Stimulated activated naive CD8-positive, alpha-beta T cell treated with anti-CD3 and anti-CD28 coated beads, Interleukin-15, amount 100 ng/mL, for 72 hours (primary cell): ENCODE measurements around the gene BCL2.

Experiments
- ATAC-seq: fragments of 150-1000 bp; cut with Tn5 transposase; 2 replicates; pipeline ENCODE4 v1.10.0; 2021; ENCODE audit warnings: mild to moderate bottlenecking, moderate library complexity
- DNase-seq, 2 donors: peaks; one replicate each; pipeline ENCODE4 v3.0.0; 2021 to 2022
- H3K27ac Mint-ChIP-seq, 2 donors: one replicate each; pipeline ENCODE4 v1.8.0; 2022; ENCODE audit warnings: mild to moderate bottlenecking in 2 of 2, mixed read lengths in 2 of 2, moderate library complexity in 2 of 2
- H3K27me3 Mint-ChIP-seq: one replicate; pipeline ENCODE4 v1.8.0; 2022; ENCODE audit warnings: mixed read lengths
- H3K4me1 Mint-ChIP-seq: one replicate; pipeline ENCODE4 v1.8.0; 2022; ENCODE audit warnings: mild to moderate bottlenecking, mixed read lengths
- H3K4me3 Mint-ChIP-seq, 2 donors: one replicate each; pipeline ENCODE4 v1.8.0; 2022; ENCODE audit warnings: mild to moderate bottlenecking in 2 of 2, mixed read lengths in 2 of 2, moderate library complexity in 1 of 2
- H3K9me3 Mint-ChIP-seq, 2 donors: one replicate each; pipeline ENCODE4 v1.8.0; 2022; ENCODE audit warnings: mixed read lengths in 2 of 2

BCL2 gene

DNA sequence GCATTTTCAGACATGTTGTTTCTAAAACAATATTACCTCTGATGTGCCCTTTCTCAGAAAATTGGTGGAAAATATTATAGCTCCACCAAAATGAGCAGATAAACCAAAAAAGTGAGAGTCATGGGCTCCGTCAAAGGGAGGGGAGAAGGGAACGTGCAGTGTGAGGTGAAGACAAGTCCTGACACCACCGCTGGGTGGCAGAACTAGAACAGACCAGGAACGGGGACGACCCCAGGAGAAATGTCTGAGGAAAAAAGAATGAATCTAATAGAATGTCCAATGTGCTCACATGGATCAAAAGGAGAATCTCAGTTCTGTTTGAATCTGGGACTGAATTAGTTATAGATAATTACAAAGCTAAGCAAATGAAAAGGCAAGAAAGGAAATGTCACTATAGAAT is 22.6 kb upstream of the BCL2 start:
- H3K9me3 Mint-ChIP-seq = no peaks in the 10 kb centered on the region
- H3K4me1 Mint-ChIP-seq = peaks cover 9% of the 10 kb centered on the region
- ATAC-seq (peak; percentile 60), DNase-seq (peak in 1 of 2 donors; percentile 20)
- H3K27me3 Mint-ChIP-seq = no peaks in the 10 kb centered on the region
- no peak overlapping the region for H3K27ac Mint-ChIP-seq
- no peak overlapping the region for H3K4me3 Mint-ChIP-seq

DNA sequence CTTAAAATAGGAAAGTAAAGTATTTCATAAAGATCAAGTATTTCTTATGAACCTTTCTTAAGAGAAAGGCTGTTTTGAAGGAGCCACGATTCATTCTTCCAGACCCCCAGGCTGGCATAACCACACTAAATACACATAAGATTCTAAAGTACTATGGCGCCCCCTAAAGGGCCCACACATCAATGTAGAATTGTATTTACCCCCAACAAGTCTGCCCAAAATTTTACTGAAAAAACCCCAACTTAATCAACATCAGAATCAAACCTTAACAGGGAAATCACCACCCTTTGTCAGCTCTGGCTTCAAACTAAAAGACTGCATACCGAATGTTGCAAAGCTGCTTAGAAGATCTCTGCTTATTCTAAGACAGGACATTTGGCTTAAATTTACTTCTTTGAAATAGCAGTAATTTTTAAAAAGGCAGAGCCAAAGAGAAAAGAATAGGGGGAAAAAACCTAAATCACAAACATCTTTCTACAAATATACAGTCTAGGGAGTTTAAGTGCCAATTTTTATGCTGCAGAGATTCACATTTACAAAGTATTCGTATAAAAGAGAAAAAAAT is 20.4 kb upstream of the BCL2 start:
- no peaks in the 10 kb centered on the region for H3K9me3 Mint-ChIP-seq
- no peak overlapping the region for H3K27ac Mint-ChIP-seq
- H3K4me3 Mint-ChIP-seq = no peak overlapping the region
- ATAC-seq = peak; percentile 59
- H3K4me1 Mint-ChIP-seq = peaks cover 9% of the 10 kb centered on the region
- H3K27me3 Mint-ChIP-seq = no peaks in the 10 kb centered on the region
- peak; percentile 33 to 39 for DNase-seq

DNA sequence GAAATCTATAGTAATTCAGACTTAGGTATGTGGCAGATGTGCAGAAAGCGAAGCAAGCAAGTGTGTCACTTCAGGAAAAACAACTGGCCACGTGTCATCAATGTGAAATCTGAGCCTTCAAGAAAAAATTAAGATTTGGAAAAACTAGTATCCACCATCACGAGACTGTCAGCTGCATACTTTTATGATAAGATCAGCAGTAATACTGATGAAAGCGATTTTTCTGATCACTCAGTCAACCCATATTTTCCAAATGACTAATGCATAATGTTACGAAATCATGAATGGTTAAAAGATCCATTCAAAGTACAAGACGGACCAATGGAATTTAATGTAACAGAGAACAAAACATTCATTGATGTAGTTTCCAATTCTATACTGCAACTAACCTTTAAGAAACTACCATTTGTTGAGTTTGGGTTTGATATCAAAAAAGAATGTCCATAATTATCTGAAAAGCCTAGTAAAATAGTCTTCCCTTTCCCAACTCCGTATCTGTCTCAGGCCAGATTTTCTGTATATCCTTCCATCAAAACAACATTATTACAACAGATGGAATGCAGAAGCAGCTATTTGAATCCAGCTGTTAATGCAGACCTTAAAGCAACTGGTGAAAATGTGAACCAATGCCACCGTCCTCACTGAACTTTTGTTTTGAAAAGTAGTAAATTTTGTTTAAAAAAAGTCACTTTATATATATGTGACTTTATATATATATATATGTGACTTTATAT is 17.0 kb upstream of the BCL2 start:
- Mint-ChIP-seq H3K4me3 (no peak overlapping the region), H3K27me3 (no peaks in the 10 kb centered on the region), H3K9me3 (no peaks in the 10 kb centered on the region), H3K4me1 (peaks cover 9% of the 10 kb centered on the region), H3K27ac (no peak overlapping the region)
- DNase-seq = no peak
- ATAC-seq = no peak

DNA sequence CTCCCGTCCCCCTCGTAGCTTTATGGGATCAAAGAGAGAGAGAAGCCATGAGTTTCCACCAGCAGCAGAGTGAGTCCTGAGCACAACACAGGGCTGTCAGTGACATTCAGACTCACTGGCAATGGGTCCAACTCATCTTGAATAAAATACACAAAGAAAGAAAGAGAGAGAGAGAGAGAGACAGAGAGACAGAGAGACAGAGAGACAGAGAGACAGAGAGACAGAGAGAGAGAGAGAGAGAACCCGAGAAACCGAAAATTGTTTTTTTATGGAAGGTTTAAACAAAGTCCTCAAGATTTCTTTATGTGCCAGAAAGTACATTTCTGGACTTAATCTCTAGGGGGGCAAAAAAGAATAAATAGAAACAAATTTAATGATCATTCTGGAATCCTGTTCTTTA is 11.5 kb upstream of the BCL2 start:
- no peak overlapping the region for H3K4me3 Mint-ChIP-seq
- ATAC-seq (no peak), DNase-seq (no peak)
- no peaks in the 10 kb centered on the region for H3K27me3 Mint-ChIP-seq
- H3K9me3 Mint-ChIP-seq = no peaks in the 10 kb centered on the region
- H3K27ac Mint-ChIP-seq = no peak overlapping the region
- no peaks in the 10 kb centered on the region for H3K4me1 Mint-ChIP-seq

DNA sequence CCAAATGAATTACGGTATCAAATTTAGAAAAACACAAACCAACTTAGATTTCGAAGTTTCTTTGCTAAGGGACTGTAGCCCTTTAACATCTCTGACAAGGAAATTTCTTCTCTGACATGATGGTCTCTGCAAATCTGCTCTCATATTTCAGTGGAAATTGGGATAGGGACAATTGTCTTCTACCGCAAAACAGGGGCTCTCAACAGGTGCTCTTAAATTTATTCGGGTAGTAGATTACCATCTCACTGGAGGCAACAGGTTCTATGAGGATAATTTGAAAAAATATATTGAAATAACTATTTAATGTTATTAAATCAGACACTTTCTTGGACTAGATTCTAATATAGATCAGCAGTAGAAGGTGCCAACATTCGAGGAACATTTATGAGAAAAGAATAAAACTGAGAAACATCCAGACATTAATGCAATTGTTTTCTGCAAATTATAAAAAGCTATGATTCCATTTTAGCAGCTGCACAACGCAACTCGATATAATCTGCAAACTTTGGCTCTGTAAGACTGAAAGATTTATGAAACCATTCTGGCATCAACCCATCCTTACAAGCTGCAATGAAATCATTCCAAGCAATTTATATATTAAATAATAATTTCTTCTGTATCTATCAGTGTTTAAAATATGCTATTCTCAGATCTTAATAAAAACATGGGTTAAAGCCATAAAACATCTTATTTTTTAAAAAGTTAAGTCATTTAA is 10.0 kb upstream of the BCL2 start:
- Mint-ChIP-seq H3K9me3 (no peaks in the 10 kb centered on the region), H3K4me3 (no peak overlapping the region), H3K27me3 (no peaks in the 10 kb centered on the region), H3K27ac (no peak overlapping the region), H3K4me1 (no peaks in the 10 kb centered on the region)
- ATAC-seq (no peak), DNase-seq (no peak)

DNA sequence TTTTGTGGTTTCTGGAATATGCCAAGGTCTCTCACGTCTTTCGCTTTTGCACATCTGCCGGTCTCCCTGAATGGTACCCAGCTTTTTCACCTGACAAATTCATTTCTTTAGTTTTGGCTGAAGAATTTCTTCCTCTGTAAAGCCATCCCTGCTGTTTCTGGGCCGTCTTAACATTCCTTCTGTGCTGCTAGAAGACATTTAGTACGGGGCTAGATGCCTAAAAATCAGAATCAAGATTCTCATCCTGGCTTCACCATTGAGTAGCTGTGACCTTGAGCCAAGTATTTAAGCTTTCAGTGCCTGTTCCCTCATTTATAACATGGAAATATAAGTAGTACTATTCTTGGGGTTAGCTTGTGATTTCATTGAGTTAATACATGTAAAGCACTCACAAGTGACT is 6.4 kb upstream of the BCL2 start:
- H3K9me3 Mint-ChIP-seq = no peaks in the 10 kb centered on the region
- DNase-seq = no peak
- no peak for ATAC-seq
- H3K27me3 Mint-ChIP-seq = no peaks in the 10 kb centered on the region
- H3K4me1 Mint-ChIP-seq = peaks cover 18% of the 10 kb centered on the region
- no peak overlapping the region for H3K27ac Mint-ChIP-seq
- no peak overlapping the region for H3K4me3 Mint-ChIP-seq

DNA sequence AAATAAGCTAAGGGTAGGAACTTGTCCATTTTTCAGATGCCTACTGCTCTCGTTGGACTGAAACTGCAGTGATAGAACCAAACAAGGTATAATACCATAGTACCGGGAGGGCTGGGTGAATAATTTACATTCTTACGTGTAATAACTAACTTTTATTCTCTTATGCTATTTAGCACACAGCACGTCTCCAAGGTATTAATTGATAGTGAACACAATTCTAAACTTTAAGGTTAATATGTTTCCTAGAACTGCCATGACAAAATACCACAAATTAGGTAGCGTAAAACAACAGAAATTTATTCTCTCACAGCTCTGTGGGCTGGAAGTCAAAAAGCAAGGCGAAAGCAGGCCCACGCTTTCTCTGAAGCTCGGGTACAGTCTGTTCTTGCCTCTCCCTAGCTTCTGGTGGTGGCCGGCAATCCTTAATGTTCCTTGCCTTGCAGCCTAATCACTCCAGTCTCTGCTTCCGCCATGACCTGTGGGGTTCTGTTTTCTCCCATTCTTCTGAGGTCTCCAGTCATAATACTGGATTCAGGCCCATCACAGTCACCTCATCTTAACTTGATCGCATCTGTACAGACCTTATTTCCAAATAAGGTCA is 5.6 kb upstream of the BCL2 start:
- Mint-ChIP-seq H3K9me3 (no peaks in the 10 kb centered on the region), H3K27ac (no peak overlapping the region), H3K4me3 (no peak overlapping the region), H3K4me1 (peaks cover 23% of the 10 kb centered on the region), H3K27me3 (no peaks in the 10 kb centered on the region)
- ATAC-seq = no peak
- no peak for DNase-seq

DNA sequence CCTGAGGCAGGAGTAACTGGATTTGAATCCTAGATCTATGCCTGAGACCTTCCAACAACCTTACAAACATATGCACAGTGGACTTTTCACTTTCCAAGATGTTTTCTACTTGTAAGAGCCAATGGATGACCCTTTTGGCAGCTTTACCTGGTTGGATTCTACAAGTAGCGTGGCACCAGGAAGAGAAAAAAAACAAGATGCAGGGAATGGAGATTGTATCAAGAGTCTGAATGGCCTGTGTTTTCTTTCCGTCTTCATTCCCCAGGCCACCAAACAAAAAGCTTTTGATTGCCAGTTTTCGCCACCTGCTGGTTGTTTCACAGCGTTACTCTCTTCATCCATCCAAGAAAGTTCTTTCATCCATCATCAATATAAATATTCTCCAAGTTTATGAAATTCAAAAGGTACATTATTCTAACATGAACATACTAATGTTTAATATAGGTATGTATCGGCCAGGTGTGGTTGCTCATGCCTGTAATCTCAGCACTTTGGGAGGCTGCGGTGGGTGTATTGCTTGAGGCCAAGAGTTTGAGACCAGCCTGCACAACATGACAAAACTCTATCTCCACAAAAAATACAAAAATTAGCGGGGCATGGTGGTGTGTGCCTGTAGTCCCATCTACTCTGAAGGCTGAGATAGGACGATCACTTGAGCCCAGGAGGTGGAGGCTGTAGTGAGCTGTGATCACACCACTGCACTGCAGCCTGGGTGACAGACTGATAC is 3.5 kb upstream of the BCL2 start:
- DNase-seq (peak; percentile 44 to 52), ATAC-seq (no peak)
- no peak overlapping the region for H3K4me3 Mint-ChIP-seq
- no peaks in the 10 kb centered on the region for H3K9me3 Mint-ChIP-seq
- no peaks in the 10 kb centered on the region for H3K27me3 Mint-ChIP-seq
- H3K27ac Mint-ChIP-seq = no peak overlapping the region
- H3K4me1 Mint-ChIP-seq = peaks cover 23% of the 10 kb centered on the region

DNA sequence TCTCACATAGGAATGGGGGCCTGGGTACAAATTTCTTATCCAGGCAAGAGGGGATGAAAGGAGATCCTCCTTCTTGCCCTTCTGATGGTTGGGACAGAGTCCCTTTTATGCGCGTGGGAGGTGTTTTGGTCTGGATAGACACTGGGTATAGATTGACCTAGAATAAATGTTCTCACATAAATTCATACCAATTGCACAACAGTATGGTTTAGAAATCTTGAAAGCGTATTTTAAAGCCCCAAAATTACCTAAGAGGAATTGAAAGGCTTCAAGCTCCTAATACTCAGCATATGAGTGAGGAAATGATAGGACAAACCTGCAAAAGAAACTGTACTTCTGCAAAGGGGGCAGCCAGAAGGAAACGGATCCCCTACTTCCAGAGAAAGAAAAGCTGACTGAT is 2.6 kb upstream of the BCL2 start:
- no peak for DNase-seq
- no peak overlapping the region for H3K4me3 Mint-ChIP-seq
- H3K27ac Mint-ChIP-seq = peak overlapping the region in 1 of 2 donors; percentile 42

DNA sequence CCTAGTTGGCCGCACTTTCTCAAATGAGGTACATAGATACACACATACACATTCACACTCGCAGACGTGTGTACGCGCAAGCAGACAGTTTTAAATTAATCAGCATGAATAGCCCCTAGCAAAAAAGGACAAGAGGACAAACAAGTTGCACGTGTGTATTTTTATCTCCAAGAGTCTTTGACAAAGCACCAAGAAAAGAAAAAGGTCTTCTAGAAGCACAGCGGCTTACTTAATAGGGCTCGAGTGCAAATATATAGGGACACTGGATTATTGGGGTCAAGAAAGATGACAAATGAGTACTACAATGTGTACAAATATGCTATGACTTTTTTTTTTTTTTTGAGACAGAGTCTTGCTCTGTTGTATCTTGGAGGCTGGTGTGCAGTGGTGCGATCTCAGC is 1.7 kb upstream of the BCL2 start:
- Mint-ChIP-seq H3K27ac (peak overlapping the region in 1 of 2 donors; percentile 94), H3K4me3 (peak overlapping the region; percentile 93 to 94), H3K27me3 (no peaks in the 10 kb centered on the region), H3K4me1 (peaks cover 23% of the 10 kb centered on the region), H3K9me3 (no peaks in the 10 kb centered on the region)
- no peak for DNase-seq
- no peak for ATAC-seq

More for the DNA sequence above, 2.6 kb upstream of the BCL2 start:
- Mint-ChIP-seq H3K9me3 (no peaks in the 10 kb centered on the region), H3K27me3 (no peaks in the 10 kb centered on the region), H3K4me1 (peaks cover 23% of the 10 kb centered on the region)
- no peak for ATAC-seq

DNA sequence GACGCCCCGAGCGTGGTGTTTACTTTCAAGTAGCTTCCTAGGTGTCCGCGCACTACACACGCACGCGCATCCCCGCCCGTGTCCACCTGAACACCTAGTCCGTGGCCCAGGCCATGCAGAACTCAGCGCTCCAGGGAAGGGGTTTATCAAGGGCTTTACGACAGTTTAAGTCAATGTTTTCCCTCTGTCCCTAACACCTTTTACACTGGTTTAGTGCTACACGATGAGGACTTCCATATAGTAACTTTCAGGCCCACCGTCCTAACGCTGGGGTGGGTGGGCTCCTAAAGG is 1.4 kb upstream of the BCL2 start:
- DNase-seq (no peak), ATAC-seq (no peak)
- Mint-ChIP-seq H3K27ac (peak overlapping the region; percentile 94 to 98), H3K27me3 (no peaks in the 10 kb centered on the region), H3K4me1 (peaks cover 23% of the 10 kb centered on the region), H3K9me3 (no peaks in the 10 kb centered on the region), H3K4me3 (peak overlapping the region; percentile 93 to 94)

DNA sequence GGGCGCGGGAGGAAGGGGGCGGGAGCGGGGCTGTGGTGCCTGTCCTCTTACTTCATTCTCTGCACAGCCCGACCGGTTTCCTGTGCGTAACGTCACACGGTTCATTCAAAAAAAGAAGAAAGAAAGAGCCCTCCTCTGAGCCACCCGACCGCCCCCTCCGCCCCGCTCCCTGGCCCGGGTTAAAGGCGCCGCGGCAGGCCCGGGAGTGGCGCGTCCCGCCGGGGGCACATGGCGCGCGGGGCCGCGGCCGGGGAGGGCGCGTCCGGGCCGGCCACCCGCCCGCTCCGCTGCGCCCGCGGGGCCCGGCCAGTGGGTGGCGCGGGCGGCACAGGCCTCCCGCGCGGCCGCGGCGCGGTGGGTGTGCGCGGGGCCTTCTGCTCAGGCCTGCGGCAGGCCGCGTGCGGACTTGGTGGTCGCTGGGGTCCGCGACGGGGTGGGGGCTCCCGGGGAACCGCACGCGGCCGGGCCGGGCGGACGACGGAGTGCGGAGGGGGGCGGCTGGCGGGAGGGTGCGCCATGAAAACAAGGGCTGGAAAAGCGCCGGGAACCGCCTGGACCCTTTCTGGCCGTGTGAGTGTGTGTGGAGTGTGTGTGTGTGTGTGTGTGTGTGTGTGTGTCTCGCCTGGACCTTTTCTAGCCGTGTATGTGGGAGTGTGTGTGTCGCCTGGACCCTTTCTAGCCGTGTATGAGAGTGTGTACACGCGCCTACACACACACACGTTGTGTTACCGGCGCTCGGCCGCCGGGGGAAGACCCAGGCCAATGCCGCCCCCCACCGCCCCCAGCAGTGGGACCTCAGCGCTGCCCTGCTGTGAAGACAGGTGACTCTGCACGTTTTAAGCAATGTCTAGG is 780 bp upstream of the BCL2 start:
- Mint-ChIP-seq H3K27ac (peak overlapping the region; percentile 94 to 98), H3K4me3 (peak overlapping the region; percentile 93 to 94), H3K9me3 (no peaks in the 10 kb centered on the region), H3K27me3 (no peaks in the 10 kb centered on the region), H3K4me1 (peaks cover 24% of the 10 kb centered on the region)
- ATAC-seq (peak; percentile 83), DNase-seq (peak; percentile 84 to 87)

DNA sequence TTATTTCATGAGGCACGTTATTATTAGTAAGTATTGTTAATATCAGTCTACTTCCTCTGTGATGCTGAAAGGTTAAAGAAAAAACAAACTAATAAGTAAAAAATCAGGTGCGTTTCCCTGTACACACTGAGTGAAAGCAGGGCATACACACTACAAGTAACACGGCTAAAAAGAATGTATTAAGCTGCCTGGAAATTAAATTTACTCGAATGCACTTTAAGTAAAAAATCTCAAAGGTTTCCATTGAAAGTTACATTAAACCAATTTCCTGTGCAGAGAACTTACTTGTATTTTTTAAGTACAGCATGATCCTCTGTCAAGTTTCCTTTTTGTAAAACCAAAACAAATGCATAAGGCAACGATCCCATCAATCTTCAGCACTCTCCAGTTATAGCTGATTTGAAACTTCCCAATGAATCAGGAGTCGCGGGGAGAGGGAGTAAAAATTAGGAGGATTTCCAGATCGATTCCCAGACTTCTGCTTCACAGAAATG is 633 bp downstream of the BCL2 start:
- Mint-ChIP-seq H3K4me3 (peak overlapping the region; percentile 94 to 97), H3K27me3 (no peaks in the 10 kb centered on the region), H3K4me1 (peaks cover 39% of the 10 kb centered on the region), H3K27ac (peak overlapping the region; percentile 97 to 99), H3K9me3 (no peaks in the 10 kb centered on the region)
- no peak for ATAC-seq
- DNase-seq = no peak

DNA sequence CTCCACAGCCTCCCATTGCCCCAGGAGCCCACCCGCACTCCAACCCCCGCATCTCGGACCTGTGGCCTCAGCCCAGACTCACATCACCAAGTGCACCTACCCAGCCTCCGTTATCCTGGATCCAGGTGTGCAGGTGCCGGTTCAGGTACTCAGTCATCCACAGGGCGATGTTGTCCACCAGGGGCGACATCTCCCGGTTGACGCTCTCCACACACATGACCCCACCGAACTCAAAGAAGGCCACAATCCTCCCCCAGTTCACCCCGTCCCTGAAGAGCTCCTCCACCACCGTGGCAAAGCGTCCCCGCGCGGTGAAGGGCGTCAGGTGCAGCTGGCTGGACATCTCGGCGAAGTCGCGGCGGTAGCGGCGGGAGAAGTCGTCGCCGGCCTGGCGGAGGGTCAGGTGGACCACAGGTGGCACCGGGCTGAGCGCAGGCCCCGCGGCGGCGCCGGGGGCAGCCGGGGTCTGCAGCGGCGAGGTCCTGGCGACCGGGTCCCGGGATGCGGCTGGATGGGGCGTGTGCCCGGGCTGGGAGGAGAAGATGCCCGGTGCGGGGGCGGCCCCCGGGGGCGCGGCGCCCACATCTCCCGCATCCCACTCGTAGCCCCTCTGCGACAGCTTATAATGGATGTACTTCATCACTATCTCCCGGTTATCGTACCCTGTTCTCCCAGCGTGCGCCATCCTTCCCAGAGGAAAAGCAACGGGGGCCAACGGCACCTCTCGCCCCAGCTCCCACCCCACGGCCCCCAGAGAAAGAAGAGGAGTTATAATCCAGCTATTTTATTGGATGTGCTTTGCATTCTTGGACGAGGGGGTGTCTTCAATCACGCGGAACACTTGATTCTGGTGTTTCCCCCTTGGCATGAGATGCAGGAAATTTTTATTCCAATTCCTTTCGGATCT is 1.3 kb downstream of the BCL2 start:
- DNase-seq = peak; percentile 87 to 93
- no peaks in the 10 kb centered on the region for H3K27me3 Mint-ChIP-seq
- H3K4me3 Mint-ChIP-seq = peak overlapping the region; percentile 94 to 97
- peak overlapping the region; percentile 97 to 99 for H3K27ac Mint-ChIP-seq
- no peaks in the 10 kb centered on the region for H3K9me3 Mint-ChIP-seq
- H3K4me1 Mint-ChIP-seq = peaks cover 46% of the 10 kb centered on the region
- peak; percentile 81 for ATAC-seq
